Measurements from ENCODE around the gene TERC.

The TERC gene

GRCh38 chr3:169804681-169805080 is 39.8 kb upstream of the TERC start:
- no peak for TF ChIP-seq CTCF (conservative IDR thresholded peaks at IDR 0.05; ENCODE audit: low read length)
- no peak overlapping the region for H3K4me3 ChIP-seq (ENCODE audit: low read length)

GRCh38 chr3:169792359-169792758 is 27.5 kb upstream of the TERC start:
- no peak for DNase-seq (ENCODE audit: low read depth)
- H3K4me3 ChIP-seq (ENCODE audit: low read length): no peak overlapping the region
- TF ChIP-seq CTCF (conservative IDR thresholded peaks at IDR 0.05; ENCODE audit: low read length): no peak

More at GRCh38 chr3:169804681-169805080, 39.8 kb upstream of the TERC start:
- no peak for DNase-seq (ENCODE audit: low read depth)

- no peak overlapping the region for H3K4me3 ChIP-seq (ENCODE audit: low read length)
- TF ChIP-seq CTCF (conservative IDR thresholded peaks at IDR 0.05; ENCODE audit: low read length): no peak
- no peak for DNase-seq (ENCODE audit: low read depth)
Observed at GRCh38 chr3:169790687-169791429, 26.0 kb upstream of the TERC start.

- TF ChIP-seq CTCF (conservative IDR thresholded peaks at IDR 0.05; ENCODE audit: low read length): no peak
- H3K4me3 ChIP-seq (ENCODE audit: low read length): no peak overlapping the region
- no peak for DNase-seq (ENCODE audit: low read depth)
Observed at GRCh38 chr3:169790219-169790618, 25.4 kb upstream of the TERC start.

- no peak overlapping the region for H3K4me3 ChIP-seq (ENCODE audit: low read length)
- TF ChIP-seq CTCF (conservative IDR thresholded peaks at IDR 0.05; ENCODE audit: low read length): no peak
- DNase-seq (ENCODE audit: low read depth): no peak
Observed at GRCh38 chr3:169787791-169788190, 22.9 kb upstream of the TERC start.

- H3K4me3 ChIP-seq (ENCODE audit: low read length): no peak overlapping the region
- DNase-seq (ENCODE audit: low read depth): no peak
- TF ChIP-seq CTCF (conservative IDR thresholded peaks at IDR 0.05; ENCODE audit: low read length): no peak
Observed at GRCh38 chr3:169787120-169787519, 22.3 kb upstream of the TERC start.

- no peak overlapping the region for H3K4me3 ChIP-seq (ENCODE audit: low read length)
- no peak for DNase-seq (ENCODE audit: low read depth)
- no peak for TF ChIP-seq CTCF (conservative IDR thresholded peaks at IDR 0.05; ENCODE audit: low read length)
Observed at GRCh38 chr3:169781209-169781855, 16.5 kb upstream of the TERC start.
